K562 (cell line): ENCODE results near the gene ITPR2.

Experiments used
- FOXM1 ChIP-seq, 2 experiments: fragments of 450-650 bp in 1 of 2; sonication (generic) in 1 of 2; formaldehyde crosslinking in 1 of 2; IDR thresholded peaks; 2 replicates each; pipeline versions ENCODE4 v1.6.1 to v1.9.0; 2017 to 2022; ENCODE audit warnings: low read depth in 2 of 2, mild to moderate bottlenecking in 2 of 2, missing genetic modification reagents in 1 of 2, moderate library complexity in 1 of 2
- HMG20A ChIP-seq: fragments of 450-650 bp; formaldehyde crosslinking; conservative IDR thresholded peaks from 2 replicates; pipeline ENCODE4 v1.4.0; 2020; ENCODE audit warnings: mild to moderate bottlenecking, mixed read lengths
- POLR2AphosphoS2 ChIP-seq: IDR thresholded peaks from 2 replicates; pipeline ENCODE4 v1.6.1; 2012; ENCODE audit warnings: low read length, improper control_type of control experiment
- POLR2AphosphoS5 ChIP-seq: IDR thresholded peaks from 2 replicates; pipeline ENCODE4 v1.6.1; 2011; ENCODE audit warnings: mild to moderate bottlenecking, low read depth, low read length, moderate library complexity; ENCODE audit not compliant: control insufficient read depth, insufficient read depth
- TF ChIP-seq, protein P1 (sequence below), 2 experiments: fragments of 450-650 bp in 1 of 2; sonication (generic) in 1 of 2; formaldehyde crosslinking in 1 of 2; IDR thresholded peaks in 1 of 2; conservative IDR thresholded peaks in 1 of 2; 2 replicates each; pipeline versions ENCODE4 v1.6.1 to v1.8.1; 2016 to 2023; ENCODE audit warnings: mild to moderate bottlenecking in 2 of 2, moderate library complexity in 2 of 2, inconsistent platforms in 1 of 2, missing genetic modification reagents in 1 of 2

DNA sequence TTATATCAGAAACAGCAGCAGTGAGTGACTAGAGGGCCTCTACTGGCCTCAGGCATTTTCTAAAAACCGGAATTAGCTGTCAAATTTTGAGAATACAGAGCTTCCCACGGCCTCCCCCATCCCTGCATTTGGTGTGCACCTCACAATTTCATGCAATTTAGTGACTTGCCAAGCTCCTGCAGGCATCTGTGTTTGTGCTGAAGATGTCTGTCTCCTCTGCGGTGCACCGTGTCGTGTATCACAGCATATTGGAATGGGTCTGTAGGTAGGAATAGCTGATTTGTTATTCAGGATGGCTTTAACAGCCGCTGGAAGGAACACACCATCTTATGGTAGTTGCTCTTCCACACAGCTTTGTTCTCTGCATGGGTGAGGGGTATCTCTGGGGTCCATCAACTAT, 497.3 kb downstream of the ITPR2 start:
- no peak for TF ChIP-seq FOXM1 (IDR thresholded peaks at IDR 0.05; ENCODE audit: low read depth)
- no peak for TF ChIP-seq FOXM1 (CRISPR knock-in tag; IDR thresholded peaks at IDR 0.05; ENCODE audit: low read depth)
- TF ChIP-seq HMG20A (CRISPR knock-in tag): no peak
- TF ChIP-seq, protein P1, sequence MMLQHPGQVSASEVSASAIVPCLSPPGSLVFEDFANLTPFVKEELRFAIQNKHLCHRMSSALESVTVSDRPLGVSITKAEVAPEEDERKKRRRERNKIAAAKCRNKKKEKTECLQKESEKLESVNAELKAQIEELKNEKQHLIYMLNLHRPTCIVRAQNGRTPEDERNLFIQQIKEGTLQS (IDR thresholded peaks at IDR 0.05): no peak
- TF ChIP-seq, protein P1 (CRISPR knock-in tag; conservative IDR thresholded peaks at IDR 0.05): no peak
- TF ChIP-seq POLR2AphosphoS5: no peak
- no peak for TF ChIP-seq POLR2AphosphoS2
